GM19397 (cell line): ENCODE data around the gene COL6A3.

ENCODE experiments used
- ATAC-seq: cut with Tn5 transposase; IDR thresholded peaks from one replicate; pipeline ENCODE4 v1.9.1; 2021; ENCODE audit warnings: mild to moderate bottlenecking, moderate library complexity; ENCODE audit not compliant: unreplicated experiment

Gene COL6A3

DNA sequence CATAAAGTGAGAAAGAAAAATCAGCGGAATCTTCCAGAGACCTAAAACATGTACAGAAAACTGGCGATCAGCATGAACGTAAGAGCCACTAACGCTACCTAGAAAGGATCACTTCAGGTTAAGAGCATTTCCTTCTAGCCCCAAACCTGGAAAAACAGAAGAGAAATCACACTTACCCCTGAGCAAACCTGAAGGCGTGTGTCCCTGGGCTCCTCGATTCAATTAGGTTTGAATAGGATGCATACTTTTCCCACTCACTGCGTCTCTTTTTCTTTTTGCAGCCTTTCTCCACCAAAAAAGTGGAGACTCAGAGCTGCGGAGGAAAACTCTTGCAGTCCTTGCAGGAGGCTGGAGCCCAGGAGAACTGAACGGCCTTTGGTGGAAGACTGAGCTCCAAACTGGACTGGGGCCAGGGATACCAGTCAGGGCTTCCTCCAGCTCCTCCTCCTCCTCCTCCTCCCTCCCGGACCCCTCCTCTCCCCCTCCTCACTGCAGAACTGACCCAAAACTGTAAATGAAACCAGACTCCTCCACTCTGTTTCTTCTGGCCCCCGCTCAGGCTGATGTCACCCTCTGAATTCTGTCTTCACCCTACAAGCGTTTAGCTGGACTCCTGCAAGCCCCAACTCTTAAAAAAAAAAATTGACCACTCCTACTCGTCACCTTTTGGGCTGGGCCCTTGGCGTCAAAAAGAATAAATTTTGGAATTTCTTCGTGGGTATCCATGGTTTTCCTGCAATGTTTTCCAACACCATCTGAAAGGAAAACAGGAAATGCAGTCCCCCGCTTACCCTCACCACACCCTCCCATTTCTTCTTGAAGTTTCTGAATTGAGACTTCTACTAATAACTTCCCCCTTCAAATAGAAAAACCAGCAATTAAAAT, at the start of gene COL6A3:
Gene COL6A3 (minus strand): TSS at position 388 of the 885 bp plus-strand sequence. CDS start 17,347 bp downstream, outside the sequence.
- ATAC-seq: no peak

DNA sequence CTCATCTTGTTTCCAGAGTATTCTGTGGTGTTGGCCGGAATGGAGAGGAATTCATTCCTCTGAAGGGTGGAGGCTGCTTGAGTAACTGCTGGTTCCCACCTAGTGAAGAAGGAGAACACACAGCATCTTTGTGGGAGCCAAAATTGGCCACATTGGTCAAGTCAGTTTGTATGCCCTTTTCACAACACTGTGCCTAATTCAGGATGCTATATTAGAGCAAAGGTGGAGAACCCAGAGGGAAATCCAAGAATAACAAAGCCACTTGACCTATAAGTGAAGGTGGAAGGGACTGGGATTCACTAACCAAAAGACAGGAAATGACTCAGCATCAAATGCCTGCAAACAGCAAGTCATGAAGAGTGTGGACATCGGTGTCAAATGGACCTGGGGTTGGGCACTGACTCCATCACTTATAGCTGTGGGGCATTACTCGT, 45.8 kb upstream of the COL6A3 start:
- ATAC-seq: no peak

- no peak for ATAC-seq
Measured at GRCh38 chr2:237459226-237459625, 45.3 kb upstream of the COL6A3 start.

DNA sequence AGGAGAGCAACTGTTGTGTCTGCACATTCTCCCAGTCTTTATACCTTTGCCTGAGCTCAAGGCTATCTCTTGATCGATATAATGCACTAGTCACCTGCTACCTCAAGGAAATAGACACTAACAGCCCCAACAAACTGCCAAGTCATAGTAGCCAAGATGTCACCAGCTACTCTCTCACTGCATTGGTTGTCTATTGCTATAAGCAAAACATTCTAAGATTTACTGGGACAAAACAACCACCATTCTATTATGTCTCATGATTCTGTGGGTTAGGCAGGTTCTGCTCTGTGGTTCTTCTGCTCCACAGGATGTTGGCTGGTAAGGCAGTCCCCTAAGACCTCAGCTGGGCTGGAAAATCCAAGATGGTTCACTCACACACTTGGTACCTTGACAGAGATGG, 44.6 kb upstream of the COL6A3 start:
- no peak for ATAC-seq

GRCh38 chr2:237457388-237457941, 43.5 kb upstream of the COL6A3 start:
- ATAC-seq: no peak

- no peak for ATAC-seq
Measured at GRCh38 chr2:237456200-237456843, 42.4 kb upstream of the COL6A3 start.

DNA sequence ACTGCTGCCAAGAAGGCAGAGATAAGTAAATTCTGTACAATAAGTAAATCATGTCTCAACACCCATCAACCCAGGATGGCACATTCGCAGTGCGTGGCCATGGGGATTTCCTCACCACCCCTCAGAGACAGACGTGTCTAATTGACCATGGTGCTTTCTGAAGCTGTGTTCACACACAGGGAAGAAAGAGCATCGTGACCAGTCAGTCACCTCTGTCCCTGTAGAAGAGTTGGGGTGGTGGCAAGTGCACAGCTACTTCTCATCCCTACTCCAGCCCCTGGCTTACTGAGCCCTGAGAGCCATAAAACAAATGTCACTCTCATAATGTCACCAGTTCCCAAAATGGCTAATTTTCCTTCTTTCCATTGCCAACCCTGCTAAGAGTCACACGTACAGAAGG, 41.8 kb upstream of the COL6A3 start:
- no peak for ATAC-seq

- ATAC-seq: no peak
Measured at GRCh38 chr2:237453671-237454070, 39.7 kb upstream of the COL6A3 start.

GRCh38 chr2:237452861-237453260, 38.9 kb upstream of the COL6A3 start:
- ATAC-seq: no peak

GRCh38 chr2:237451643-237452469, 37.9 kb upstream of the COL6A3 start:
- no peak for ATAC-seq

GRCh38 chr2:237450583-237450982, 36.6 kb upstream of the COL6A3 start:
- no peak for ATAC-seq

DNA sequence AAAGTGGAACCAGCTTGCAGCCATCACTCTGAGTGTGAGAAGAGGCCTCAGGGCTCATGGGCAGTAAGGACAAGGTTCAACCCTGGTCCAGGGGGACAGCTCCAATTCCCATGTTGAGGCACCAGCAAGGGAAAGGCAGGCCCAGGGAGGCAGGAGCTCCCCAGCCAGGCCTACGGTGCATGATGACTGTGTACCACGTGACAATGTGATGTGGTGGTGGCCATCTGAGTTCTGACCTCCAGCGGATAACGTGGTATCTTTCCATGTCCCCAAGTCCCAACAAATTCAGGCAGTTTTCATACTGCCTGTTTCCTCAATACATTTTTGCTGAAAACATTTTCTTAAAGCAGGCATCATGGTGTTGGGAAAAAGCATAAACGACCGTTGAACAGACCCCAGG, 36.1 kb upstream of the COL6A3 start:
- no peak for ATAC-seq

DNA sequence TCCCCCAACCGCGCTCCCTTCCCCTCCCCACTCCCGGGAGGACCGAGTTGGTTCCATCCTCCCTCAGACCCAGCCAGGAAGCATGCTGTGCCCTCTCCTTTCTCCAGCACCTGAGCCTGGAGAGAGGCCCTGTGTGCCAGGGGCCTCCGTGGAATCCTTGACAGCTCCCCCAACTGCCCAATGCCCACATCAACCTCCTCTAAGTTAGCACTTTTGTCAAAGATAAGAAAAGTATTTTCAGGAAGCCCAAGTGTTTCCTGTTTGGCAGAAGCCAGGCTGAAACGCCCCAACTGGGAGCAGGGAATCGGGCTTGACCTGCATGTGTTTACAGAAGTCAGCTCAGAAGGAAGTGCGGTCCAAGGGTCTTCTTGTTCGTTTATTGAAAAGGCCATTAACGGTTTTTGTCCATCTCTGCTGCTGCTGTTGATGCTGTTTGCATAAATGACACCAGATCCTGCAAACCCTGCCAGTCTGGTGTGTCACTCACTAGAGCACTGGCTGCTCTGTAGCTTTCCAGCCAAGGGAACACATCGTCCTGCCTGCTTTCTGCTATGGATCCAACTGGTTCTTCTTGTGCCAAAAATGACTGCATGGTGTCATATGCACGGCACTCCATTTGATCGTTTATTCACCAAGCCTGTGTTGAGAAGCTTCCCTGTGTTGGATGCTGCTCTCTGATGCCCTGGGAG, 35.4 kb upstream of the COL6A3 start:
- ATAC-seq: no peak

DNA sequence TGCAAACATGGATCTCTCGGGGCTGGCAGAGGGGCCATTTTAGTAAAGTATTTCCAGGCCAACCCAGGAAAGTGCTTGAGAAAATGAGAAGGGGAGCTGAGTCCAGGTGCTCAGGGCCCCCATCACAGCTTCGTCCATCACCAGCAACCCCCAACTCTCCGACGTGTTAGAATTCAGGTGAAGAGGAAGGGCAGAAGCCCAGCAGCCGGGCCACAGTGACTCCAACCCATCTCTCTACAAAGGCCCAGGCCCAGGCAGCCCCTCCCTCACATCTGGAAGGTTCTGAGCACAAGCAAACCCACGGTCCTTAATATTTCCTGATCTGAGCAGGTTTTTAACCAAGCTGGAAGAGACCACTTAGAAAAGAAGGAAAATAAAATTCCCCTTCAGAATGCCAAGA, 34.7 kb upstream of the COL6A3 start:
- no peak for ATAC-seq

GRCh38 chr2:237448171-237448570, 34.2 kb upstream of the COL6A3 start:
- no peak for ATAC-seq

- ATAC-seq: no peak
Measured at GRCh38 chr2:237447496-237447895, 33.5 kb upstream of the COL6A3 start.

DNA sequence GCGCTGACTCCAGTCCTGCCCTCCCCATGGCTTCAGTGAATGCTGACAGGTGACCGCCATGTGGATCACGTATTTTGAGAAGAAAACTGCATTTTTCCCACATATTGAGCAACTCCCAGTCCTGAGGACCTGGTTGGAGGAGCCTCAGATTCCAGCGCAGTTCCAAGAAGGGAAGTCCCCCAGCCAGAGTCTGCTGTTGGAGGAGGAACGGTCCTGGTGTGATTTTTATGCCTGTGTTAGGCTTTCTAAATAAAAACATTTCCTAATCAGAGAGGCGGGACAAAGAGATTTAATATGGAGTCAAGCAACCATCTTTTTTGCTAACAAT, 32.3 kb upstream of the COL6A3 start:
- ATAC-seq: no peak

DNA sequence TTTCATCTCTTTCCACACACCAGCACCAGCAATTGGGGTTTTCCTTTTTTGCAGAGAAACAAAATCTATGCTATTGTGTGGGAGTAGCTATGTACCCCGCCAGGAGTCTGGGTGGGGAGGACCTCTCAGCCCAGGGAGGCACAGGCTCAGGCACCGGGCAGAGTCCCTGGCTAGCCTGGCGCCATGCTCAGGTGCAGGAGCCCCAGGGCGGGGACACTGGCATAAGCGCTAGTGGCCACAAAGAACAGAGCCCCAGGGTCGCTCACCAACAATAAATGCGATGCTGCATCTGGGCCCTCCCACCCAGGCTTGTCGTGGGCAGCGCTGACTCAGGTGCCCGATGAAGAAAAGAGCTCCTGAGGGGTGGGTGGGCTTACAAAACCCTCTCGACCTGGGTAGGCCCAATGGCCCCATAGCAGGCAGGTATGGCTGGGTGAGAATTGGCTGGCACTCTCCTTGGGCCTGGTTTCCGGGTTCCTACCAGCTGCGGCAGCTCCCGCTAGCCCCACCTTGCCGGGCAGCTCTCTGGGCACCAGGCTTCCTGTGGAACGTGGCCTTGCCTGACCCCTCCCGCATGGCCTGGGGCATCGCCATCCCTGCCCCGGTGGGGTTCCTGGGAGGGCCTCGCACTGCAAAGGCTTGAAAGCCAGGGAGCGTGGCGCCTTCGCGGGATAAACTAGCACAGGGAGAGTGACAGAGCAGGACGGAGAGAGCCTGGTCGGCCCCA, 31.8 kb upstream of the COL6A3 start:
- no peak for ATAC-seq

DNA sequence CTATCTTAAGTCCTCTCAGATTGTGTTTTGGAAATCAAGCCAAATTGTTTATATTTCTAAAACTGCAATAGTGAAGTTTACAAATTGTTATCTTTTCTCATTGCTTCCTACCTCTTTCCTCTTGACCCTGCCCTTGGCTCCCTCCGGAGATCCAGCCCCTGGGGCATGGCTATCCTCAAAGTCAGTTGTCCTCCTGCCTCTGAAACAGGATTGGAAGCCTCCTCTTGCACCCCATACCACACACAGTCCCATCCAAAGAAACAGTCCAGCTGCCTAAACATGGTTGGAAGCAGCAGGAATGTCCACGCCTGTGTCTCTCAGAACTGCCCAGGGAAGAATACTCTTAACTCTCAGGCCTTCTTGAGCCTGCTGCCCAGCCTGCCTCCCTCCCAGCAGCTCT, 30.1 kb upstream of the COL6A3 start:
- no peak for ATAC-seq
